IPS DF 4.7 (cell line): ENCODE data around the gene GDPD5.
A peak's percentile ranks its signal among the peaks of the same experiment; 100 is the strongest.

Experiments
- DNase-seq: peaks from one replicate; pipeline ENCODE4 v3.0.0-alpha.2; 2013; ENCODE audit warnings: low spot score; ENCODE audit errors: extremely low read depth

Gene GDPD5

GRCh38 chr11:75492181-75492820 is 33.4 kb downstream of the GDPD5 start:
- DNase-seq = no peak

GRCh38 chr11:75491465-75491864 is 34.3 kb downstream of the GDPD5 start:
- no peak for DNase-seq

GRCh38 chr11:75490221-75491181 is 35.2 kb downstream of the GDPD5 start:
- DNase-seq = peak; percentile 51

GRCh38 chr11:75487365-75487764 is 38.4 kb downstream of the GDPD5 start:
- no peak for DNase-seq

- no peak for DNase-seq
Observed at GRCh38 chr11:75485742-75486141, 40.0 kb downstream of the GDPD5 start.

- no peak for DNase-seq
Observed at GRCh38 chr11:75482931-75483469, 42.7 kb downstream of the GDPD5 start.

GRCh38 chr11:75481922-75482606 is 43.7 kb downstream of the GDPD5 start:
- no peak for DNase-seq

- DNase-seq = no peak
Observed at GRCh38 chr11:75481223-75481921, 44.4 kb downstream of the GDPD5 start.

- no peak for DNase-seq
Observed at GRCh38 chr11:75480185-75481175, 45.3 kb downstream of the GDPD5 start.

GRCh38 chr11:75479597-75480145 is 46.1 kb downstream of the GDPD5 start:
- no peak for DNase-seq

- DNase-seq = no peak
Observed at GRCh38 chr11:75478783-75479596, 46.8 kb downstream of the GDPD5 start.

GRCh38 chr11:75477614-75477935 is 48.2 kb downstream of the GDPD5 start:
- no peak for DNase-seq

GRCh38 chr11:75476739-75477613 is 48.8 kb downstream of the GDPD5 start:
- no peak for DNase-seq

GRCh38 chr11:75475767-75476650 is 49.7 kb downstream of the GDPD5 start:
- DNase-seq = no peak

- peak; percentile 66 for DNase-seq
Observed at GRCh38 chr11:75474878-75475766, 50.6 kb downstream of the GDPD5 start.

- no peak for DNase-seq
Observed at GRCh38 chr11:75474240-75474639, 51.5 kb downstream of the GDPD5 start.
